ENCODE results near the gene NTSR1. TPM values are rescaled to one million over a fixed set of nuclear protein-coding genes. Genes with fewer than 3 reads are reported as not detected.

The NTSR1 gene
- total and polyA plus RNA-seq, 7 donors = 0.60 to 54.0 (median 8.8) TPM; not detected in 1

DNA sequence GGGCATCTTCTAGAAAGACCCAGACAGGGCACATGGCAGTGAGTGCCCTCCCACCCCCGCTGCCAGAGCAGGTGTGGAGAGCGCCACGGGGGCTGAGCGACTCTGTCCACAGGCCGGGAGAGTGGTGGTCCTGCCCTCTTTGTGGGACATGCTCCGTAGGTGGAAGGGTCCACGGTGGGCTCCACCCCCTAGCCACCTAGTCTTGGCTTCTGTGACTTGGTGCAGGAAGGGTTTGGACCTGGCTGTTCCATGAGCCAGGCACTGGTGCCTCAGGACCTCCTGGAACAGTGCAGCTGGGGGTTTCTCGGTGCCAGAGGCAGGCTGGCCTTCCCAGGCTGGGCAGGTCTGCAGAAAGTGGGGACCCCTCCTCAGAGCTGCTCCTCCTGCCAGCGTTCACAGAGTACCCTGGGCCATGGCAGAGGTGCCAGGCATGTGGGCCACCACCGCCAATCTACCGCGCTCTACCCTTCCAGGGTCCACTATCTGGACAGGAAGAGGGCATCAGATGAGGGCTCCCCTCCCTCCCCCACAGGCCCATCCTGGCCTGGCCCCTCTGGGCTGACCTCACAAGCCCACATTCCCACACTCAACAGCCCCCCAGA is 43.4 kb upstream of the NTSR1 start:
- WGBS, 2 donors = 83 to 93% methylated on average over 12 of the region's 12 CpGs

DNA sequence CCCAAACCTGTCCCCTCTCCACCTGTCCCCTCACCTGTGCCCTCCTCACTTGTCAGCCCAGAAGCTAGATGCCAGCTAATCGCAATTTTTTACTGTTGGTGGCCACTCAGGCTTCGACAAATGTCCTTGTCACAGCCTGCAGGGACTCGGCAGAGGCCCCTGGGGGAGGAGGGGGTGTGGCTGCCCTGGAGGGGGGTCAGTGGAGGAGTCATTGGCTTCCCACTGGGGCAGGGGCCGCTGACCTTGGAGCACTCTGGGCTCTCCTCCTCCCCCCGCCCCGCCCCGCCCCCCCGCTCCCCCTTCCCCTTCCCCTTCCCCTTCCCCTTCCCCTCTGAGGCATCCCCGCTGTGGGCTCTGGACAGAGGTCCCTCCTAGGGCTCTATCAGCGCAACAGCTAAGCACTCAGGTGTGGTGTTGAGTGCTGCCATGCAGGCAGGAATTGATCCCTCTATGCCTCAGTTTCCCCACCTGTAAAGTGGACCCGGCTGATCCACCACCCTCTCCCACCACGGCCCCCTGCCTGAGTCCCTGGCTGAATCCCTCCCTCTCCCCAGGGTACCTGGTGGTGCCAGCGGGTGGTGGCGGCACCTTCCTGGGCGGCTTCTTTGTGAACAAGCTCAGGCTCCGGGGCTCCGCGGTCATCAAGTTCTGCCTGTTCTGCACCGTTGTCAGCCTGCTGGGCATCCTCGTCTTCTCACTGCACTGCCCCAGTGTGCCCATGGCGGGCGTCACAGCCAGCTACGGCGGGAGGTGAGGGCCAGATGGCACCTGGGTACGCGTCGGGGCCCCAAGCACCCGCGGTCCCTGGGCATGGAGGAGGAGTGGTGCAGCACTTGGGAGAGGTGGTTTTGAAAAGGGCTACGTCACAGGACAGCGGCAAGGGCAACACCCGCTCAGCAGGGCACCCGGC is 42.6 kb upstream of the NTSR1 start:
- peaks cover 0 to 5% (median 2%) of the 10 kb centered on the region in 4 donors for H3K4me1 ChIP-seq
- no peak for DNase-seq
- H3K27me3 ChIP-seq = no peaks in the 10 kb centered on the region
- TF ChIP-seq POLR2A (IDR thresholded peaks at IDR 0.05) (no peak), POLR2AphosphoS5 (IDR thresholded peaks at IDR 0.05) (no peak), EP300 (IDR thresholded peaks at IDR 0.05) (no peak)
- TF ChIP-seq, protein P1, sequence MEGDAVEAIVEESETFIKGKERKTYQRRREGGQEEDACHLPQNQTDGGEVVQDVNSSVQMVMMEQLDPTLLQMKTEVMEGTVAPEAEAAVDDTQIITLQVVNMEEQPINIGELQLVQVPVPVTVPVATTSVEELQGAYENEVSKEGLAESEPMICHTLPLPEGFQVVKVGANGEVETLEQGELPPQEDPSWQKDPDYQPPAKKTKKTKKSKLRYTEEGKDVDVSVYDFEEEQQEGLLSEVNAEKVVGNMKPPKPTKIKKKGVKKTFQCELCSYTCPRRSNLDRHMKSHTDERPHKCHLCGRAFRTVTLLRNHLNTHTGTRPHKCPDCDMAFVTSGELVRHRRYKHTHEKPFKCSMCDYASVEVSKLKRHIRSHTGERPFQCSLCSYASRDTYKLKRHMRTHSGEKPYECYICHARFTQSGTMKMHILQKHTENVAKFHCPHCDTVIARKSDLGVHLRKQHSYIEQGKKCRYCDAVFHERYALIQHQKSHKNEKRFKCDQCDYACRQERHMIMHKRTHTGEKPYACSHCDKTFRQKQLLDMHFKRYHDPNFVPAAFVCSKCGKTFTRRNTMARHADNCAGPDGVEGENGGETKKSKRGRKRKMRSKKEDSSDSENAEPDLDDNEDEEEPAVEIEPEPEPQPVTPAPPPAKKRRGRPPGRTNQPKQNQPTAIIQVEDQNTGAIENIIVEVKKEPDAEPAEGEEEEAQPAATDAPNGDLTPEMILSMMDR (IDR thresholded peaks at IDR 0.05) = no peak
- intact Hi-C loops (cut with DNase I) = no loop called here
- no peaks in the 10 kb centered on the region for H3K9me3 ChIP-seq
- 21 to 70% methylated on average over 31 to 32 of the region's 33 CpGs for WGBS, 2 donors
- peak overlapping the region in 1 of 4 donors; percentile 32 for H3K27ac ChIP-seq
- no peak overlapping the region for H3K4me3 ChIP-seq
- H3K36me3 ChIP-seq = no peaks in the 10 kb centered on the region

More for the DNA sequence above, 43.4 kb upstream of the NTSR1 start:
- H3K27ac ChIP-seq = no peak overlapping the region
- TF ChIP-seq EP300 (IDR thresholded peaks at IDR 0.05) (no peak), POLR2AphosphoS5 (IDR thresholded peaks at IDR 0.05) (no peak), POLR2A (IDR thresholded peaks at IDR 0.05) (no peak)
- TF ChIP-seq, protein P1 (IDR thresholded peaks at IDR 0.05) = no peak
- H3K4me1 ChIP-seq = peaks cover 0 to 5% (median 2%) of the 10 kb centered on the region in 4 donors
- H3K36me3 ChIP-seq = no peaks in the 10 kb centered on the region
- intact Hi-C loops (cut with DNase I) = no loop called here
- H3K4me3 ChIP-seq = no peak overlapping the region
- H3K27me3 ChIP-seq = no peaks in the 10 kb centered on the region
- no peak for DNase-seq
- no peaks in the 10 kb centered on the region for H3K9me3 ChIP-seq

DNA sequence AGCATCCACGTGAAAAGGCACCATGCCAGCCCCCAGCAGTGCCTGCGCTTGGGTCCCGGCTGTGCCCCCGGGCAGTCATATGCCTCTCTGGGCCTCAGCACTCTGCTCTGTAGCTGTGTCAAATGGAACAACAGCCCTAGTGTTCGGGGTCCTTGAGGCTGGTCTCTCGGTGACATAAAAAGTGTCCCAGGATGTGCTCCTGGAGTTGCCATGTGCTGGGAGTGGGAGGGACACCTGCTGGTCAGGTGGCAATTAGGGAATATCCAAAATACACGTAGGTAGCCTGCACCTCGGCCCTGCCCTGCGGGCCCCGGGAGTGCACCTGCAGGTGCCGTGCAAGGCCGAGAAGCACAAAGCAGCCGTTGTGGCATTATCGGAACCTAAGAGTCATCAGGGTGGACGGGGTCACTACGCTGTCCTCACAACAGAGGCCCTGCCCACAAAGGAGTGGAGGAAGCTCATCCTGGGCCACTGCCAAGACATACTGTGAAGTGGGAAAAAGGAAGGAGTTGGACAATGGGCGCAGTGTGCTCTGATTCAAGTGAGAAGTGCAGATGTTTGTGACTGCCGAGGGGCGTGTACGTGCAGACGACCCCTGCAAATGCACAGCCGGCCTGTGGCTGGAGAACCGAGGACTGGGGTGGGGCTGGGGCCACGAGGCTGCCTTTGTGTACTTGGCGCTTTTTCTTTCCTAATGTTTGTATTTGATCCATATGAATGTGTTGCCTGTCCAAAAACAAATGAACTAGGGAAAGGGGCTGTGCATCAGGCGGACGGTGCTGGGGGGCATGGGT is 41.7 kb upstream of the NTSR1 start:
- Histone ChIP-seq H3K4me1 (peaks cover 0 to 5% (median 2%) of the 10 kb centered on the region in 4 donors), H3K27ac (peak overlapping the region in 1 of 4 donors; percentile 8), H3K36me3 (no peaks in the 10 kb centered on the region), H3K27me3 (no peaks in the 10 kb centered on the region), H3K9me3 (no peaks in the 10 kb centered on the region), H3K4me3 (no peak overlapping the region)
- intact Hi-C loops (cut with DNase I) = no loop called here
- no peak for DNase-seq
- TF ChIP-seq EP300 (IDR thresholded peaks at IDR 0.05) = no peak
- TF ChIP-seq POLR2AphosphoS5 (IDR thresholded peaks at IDR 0.05) = peak in 1 of 4 donors; percentile 14
- 15 to 62% methylated on average over 27 of the region's 27 CpGs for WGBS, 2 donors

DNA sequence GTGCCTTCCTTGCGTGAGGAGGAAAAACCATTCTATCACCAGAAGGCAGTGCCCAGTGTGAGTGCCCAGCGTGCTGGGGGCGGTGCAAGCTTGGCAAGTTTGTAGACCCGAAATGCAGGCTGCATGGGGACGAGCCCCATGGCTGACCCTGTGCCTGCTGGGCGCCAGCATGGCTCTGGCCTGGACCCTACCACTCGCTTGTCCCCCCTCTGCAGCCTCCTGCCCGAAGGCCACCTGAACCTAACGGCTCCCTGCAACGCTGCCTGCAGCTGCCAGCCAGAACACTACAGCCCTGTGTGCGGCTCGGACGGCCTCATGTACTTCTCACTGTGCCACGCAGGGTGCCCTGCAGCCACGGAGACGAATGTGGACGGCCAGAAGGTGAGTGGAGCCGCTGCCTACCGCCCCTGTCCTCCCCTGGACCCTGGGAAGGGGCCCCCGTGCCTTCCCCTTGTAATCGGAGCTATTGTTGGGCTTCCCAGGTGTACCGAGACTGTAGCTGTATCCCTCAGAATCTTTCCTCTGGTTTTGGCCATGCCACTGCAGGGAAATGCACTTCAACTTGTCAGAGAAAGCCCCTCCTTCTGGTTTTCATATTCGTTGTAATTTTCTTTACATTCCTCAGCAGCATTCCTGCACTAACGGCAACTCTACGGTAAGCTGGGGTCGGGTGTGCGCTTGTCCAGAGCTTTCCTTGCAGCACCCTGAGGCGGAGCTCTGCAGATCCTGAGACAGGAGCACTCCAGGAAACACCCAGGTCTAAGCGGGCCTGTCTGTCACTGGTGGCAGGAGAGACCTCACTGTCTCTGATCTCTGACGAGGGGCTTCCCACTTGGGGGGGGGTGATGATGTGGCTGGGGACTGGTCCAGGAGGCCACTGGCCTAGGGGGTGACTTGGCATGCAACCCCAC is 40.9 kb upstream of the NTSR1 start:
- no peaks in the 10 kb centered on the region for H3K36me3 ChIP-seq
- H3K4me3 ChIP-seq = no peak overlapping the region
- no peaks in the 10 kb centered on the region for H3K27me3 ChIP-seq
- TF ChIP-seq, protein P1 (IDR thresholded peaks at IDR 0.05) = no peak
- TF ChIP-seq POLR2AphosphoS5 (IDR thresholded peaks at IDR 0.05) = no peak
- no peak for TF ChIP-seq EP300 (IDR thresholded peaks at IDR 0.05)
- TF ChIP-seq POLR2A (IDR thresholded peaks at IDR 0.05) = no peak
- DNase-seq = no peak
- intact Hi-C loops (cut with DNase I) = loop anchor here (1.0 to 2.0 kb wide), 3 partner anchors 35 to 141 kb away; no protein-coding TSS in a partner anchor
- 31 to 71% methylated on average over 30 of the region's 30 CpGs for WGBS, 2 donors
- H3K27ac ChIP-seq = peak overlapping the region in 1 of 4 donors; percentile 8
- no peaks in the 10 kb centered on the region for H3K9me3 ChIP-seq
- peaks cover 0 to 5% (median 2%) of the 10 kb centered on the region in 4 donors for H3K4me1 ChIP-seq

Data from sigmoid colon (tissue), 7 donors.